HepG2 (cell line): ENCODE results near the gene MAJIN. TPM values are rescaled to one million over a fixed set of nuclear protein-coding genes. Genes with fewer than 3 reads are reported as not detected.

Source experiments
- CBFB ChIP-seq: sonication (generic); formaldehyde crosslinking; IDR thresholded peaks from 2 replicates; pipeline ENCODE4 v1.4.0; 2020; ENCODE audit warnings: missing genetic modification reagents
- ETV5 ChIP-seq: IDR thresholded peaks from 2 replicates; pipeline ENCODE4 v1.6.1; 2018; ENCODE audit warnings: missing biosample characterization, missing genetic modification reagents, inconsistent platforms, borderline replicate concordance
- FIP1L1 ChIP-seq: fragments of 200-400 bp; formaldehyde crosslinking; IDR thresholded peaks from 2 replicates; pipeline ENCODE4 v1.6.1; 2018; ENCODE audit warnings: low read depth, mild to moderate bottlenecking, low read length, moderate library complexity, borderline replicate concordance; ENCODE audit not compliant: insufficient read depth
- FOXM1 ChIP-seq: sonication (generic); formaldehyde crosslinking; IDR thresholded peaks from 2 replicates; pipeline ENCODE4 v1.5.0; 2020; ENCODE audit warnings: missing genetic modification reagents
- IRF2 ChIP-seq: IDR thresholded peaks from 2 replicates; pipeline ENCODE4 v1.6.1; 2018; ENCODE audit warnings: missing genetic modification reagents, missing compliant biosample characterization
- MEIS2 ChIP-seq: sonication (generic); formaldehyde crosslinking; IDR thresholded peaks from 2 replicates; pipeline ENCODE4 v1.9.0; 2021; ENCODE audit warnings: mild to moderate bottlenecking, missing genetic modification reagents
- PAX8 ChIP-seq: sonication (generic); formaldehyde crosslinking; IDR thresholded peaks from 2 replicates; pipeline ENCODE4 v1.8.0; 2022; ENCODE audit warnings: mild to moderate bottlenecking, missing genetic modification reagents, borderline replicate concordance
- PTBP1 ChIP-seq: fragments of 200-400 bp; formaldehyde crosslinking; IDR thresholded peaks from 2 replicates; pipeline ENCODE4 v1.6.1; 2018; ENCODE audit warnings: low read length, low read depth; ENCODE audit not compliant: poor library complexity, severe bottlenecking
- SNRNP70 ChIP-seq: fragments of 200-400 bp; formaldehyde crosslinking; IDR thresholded peaks from 2 replicates; pipeline ENCODE4 v1.6.1; 2017; ENCODE audit warnings: mild to moderate bottlenecking, low read depth, low read length, moderate library complexity
- YEATS4 ChIP-seq: sonication (generic); formaldehyde crosslinking; IDR thresholded peaks from 2 replicates; pipeline ENCODE4 v1.4.0; 2020; ENCODE audit warnings: missing genetic modification reagents, borderline replicate concordance
- ZFP36L2 ChIP-seq: sonication (generic); formaldehyde crosslinking; IDR thresholded peaks from 2 replicates; pipeline ENCODE4 v1.4.0; 2020; ENCODE audit warnings: missing genetic modification reagents
- ZMYM3 ChIP-seq: sonication (generic); formaldehyde crosslinking; IDR thresholded peaks from 2 replicates; pipeline ENCODE4 v1.5.1; 2020; ENCODE audit warnings: mild to moderate bottlenecking, missing genetic modification reagents
- ZNF33A ChIP-seq: sonication (generic); formaldehyde crosslinking; IDR thresholded peaks from 2 replicates; pipeline ENCODE4 v1.5.1; 2020; ENCODE audit warnings: missing genetic modification reagents, mild to moderate bottlenecking, moderate library complexity, borderline replicate concordance
- ZNF354B ChIP-seq: sonication (generic); formaldehyde crosslinking; IDR thresholded peaks from 2 replicates; pipeline ENCODE4 v1.8.0; 2022; ENCODE audit warnings: mild to moderate bottlenecking, missing genetic modification reagents
- ZNF558 ChIP-seq: sonication (generic); formaldehyde crosslinking; IDR thresholded peaks from 2 replicates; pipeline ENCODE4 v1.9.0; 2022; ENCODE audit warnings: mild to moderate bottlenecking, missing genetic modification reagents, borderline replicate concordance
- polyA plus RNA-seq, 8 experiments: library from polyadenylated mRNA; depleted of rRNA in 3 of 8; stranded (reverse) in 7 of 8; unstranded in 1 of 8; fragments of >200 nt; fragmentation: Illumina TruSeq in 4 of 8; extraction: Trizol in 4 of 8; gene quantifications; 2 replicates each; pipeline versions ENCODE4 v1.2.1 to v1.2.3, GENCODE V29; 2011 to 2016; ENCODE audit warnings: low read depth in 4 of 8, missing spikeins in 1 of 8, mixed read lengths in 1 of 8; ENCODE audit not compliant: insufficient read depth in 1 of 8
- total RNA-seq, 5 experiments: library from RNA; depleted of rRNA; stranded (reverse); fragments of >200 nt; fragmentation: Illumina TruSeq; extraction: Trizol; gene quantifications; 2 replicates each; pipeline ENCODE4 v1.2.3, GENCODE V29; 2016; ENCODE audit warnings: low read depth in 1 of 5
- TF ChIP-seq, protein P1 (sequence below): sonication (generic); formaldehyde crosslinking; IDR thresholded peaks from 2 replicates; pipeline ENCODE4 v1.4.0; 2020; ENCODE audit warnings: missing genetic modification reagents, borderline replicate concordance
- TF ChIP-seq, protein P2 (sequence below): sonication (generic); formaldehyde crosslinking; IDR thresholded peaks from 2 replicates; pipeline ENCODE4 v1.5.0; 2020; ENCODE audit warnings: missing genetic modification reagents
- TF ChIP-seq, protein P3 (sequence below): sonication (generic); formaldehyde crosslinking; IDR thresholded peaks from 2 replicates; pipeline ENCODE4 v1.4.0; 2020; ENCODE audit warnings: missing genetic modification reagents
- TF ChIP-seq, protein P4 (sequence below): sonication (generic); formaldehyde crosslinking; conservative IDR thresholded peaks from 2 replicates; pipeline ENCODE4 v1.4.0; 2020; ENCODE audit warnings: missing genetic modification reagents

Gene MAJIN
- total and polyA plus RNA-seq, 2 of the 13 experiments (the other 11 are each of a cell fraction or from before 2014, with no cell fraction given): not detected

DNA sequence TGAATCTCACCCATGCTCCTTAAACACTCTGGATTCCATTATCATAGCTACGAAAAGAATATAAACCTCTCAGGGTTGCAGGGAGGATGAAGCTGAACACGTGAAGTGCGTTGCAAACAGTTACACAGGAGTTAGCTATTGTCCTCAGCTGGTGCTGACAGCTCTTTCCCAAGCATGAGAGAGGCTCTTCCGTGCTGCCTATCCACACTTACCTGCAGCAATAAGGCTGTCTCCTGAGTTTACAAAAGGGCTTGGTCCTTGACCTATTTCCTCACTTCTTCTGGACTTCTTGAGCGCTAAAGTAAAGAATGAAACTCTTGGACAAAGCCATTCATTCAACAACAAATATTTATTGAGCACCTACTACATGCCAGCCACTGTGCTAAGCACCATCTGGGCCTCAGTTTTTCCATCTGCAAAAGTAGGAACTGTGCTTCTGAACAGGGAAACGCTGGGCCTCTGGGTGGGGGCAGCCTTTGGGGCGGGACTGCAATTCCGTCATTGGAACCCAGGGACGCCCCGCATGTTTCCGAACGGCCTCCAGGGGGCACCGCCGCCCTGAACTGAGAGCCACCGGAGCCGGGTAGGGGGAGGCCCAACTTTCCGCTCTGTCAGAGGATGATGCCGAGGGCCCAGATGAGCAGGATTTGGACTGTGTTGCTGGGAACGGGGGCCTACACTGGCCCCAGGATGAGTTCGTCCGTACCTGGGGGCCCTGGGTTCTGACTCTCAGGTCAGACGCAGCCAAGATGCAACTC lies 41.4 kb upstream of the MAJIN start (continued):
- TF ChIP-seq PTBP1: no peak
- TF ChIP-seq PAX8 (CRISPR knock-in tag): 0 out of 2 replicates have a peak, but pooled peaks have one; percentile 44
- TF ChIP-seq ETV5 (CRISPR knock-in tag): no peak
- TF ChIP-seq MEIS2 (CRISPR knock-in tag): no peak
- TF ChIP-seq, protein P1, sequence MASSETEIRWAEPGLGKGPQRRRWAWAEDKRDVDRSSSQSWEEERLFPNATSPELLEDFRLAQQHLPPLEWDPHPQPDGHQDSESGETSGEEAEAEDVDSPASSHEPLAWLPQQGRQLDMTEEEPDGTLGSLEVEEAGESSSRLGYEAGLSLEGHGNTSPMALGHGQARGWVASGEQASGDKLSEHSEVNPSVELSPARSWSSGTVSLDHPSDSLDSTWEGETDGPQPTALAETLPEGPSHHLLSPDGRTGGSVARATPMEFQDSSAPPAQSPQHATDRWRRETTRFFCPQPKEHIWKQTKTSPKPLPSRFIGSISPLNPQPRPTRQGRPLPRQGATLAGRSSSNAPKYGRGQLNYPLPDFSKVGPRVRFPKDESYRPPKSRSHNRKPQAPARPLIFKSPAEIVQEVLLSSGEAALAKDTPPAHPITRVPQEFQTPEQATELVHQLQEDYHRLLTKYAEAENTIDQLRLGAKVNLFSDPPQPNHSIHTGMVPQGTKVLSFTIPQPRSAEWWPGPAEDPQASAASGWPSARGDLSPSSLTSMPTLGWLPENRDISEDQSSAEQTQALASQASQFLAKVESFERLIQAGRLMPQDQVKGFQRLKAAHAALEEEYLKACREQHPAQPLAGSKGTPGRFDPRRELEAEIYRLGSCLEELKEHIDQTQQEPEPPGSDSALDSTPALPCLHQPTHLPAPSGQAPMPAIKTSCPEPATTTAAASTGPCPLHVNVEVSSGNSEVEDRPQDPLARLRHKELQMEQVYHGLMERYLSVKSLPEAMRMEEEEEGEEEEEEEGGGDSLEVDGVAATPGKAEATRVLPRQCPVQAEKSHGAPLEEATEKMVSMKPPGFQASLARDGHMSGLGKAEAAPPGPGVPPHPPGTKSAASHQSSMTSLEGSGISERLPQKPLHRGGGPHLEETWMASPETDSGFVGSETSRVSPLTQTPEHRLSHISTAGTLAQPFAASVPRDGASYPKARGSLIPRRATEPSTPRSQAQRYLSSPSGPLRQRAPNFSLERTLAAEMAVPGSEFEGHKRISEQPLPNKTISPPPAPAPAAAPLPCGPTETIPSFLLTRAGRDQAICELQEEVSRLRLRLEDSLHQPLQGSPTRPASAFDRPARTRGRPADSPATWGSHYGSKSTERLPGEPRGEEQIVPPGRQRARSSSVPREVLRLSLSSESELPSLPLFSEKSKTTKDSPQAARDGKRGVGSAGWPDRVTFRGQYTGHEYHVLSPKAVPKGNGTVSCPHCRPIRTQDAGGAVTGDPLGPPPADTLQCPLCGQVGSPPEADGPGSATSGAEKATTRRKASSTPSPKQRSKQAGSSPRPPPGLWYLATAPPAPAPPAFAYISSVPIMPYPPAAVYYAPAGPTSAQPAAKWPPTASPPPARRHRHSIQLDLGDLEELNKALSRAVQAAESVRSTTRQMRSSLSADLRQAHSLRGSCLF (CRISPR knock-in tag): no peak
- no peak for TF ChIP-seq ZNF558 (CRISPR knock-in tag)
- TF ChIP-seq FIP1L1: no peak
- TF ChIP-seq, protein P2, sequence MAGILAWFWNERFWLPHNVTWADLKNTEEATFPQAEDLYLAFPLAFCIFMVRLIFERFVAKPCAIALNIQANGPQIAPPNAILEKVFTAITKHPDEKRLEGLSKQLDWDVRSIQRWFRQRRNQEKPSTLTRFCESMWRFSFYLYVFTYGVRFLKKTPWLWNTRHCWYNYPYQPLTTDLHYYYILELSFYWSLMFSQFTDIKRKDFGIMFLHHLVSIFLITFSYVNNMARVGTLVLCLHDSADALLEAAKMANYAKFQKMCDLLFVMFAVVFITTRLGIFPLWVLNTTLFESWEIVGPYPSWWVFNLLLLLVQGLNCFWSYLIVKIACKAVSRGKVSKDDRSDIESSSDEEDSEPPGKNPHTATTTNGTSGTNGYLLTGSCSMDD: no peak
- TF ChIP-seq IRF2: no peak
- TF ChIP-seq ZNF33A (CRISPR knock-in tag): no peak
- TF ChIP-seq ZFP36L2 (CRISPR knock-in tag): no peak
- TF ChIP-seq FOXM1 (CRISPR knock-in tag): no peak
- TF ChIP-seq YEATS4 (CRISPR knock-in tag): no peak
- no peak for TF ChIP-seq SNRNP70
- TF ChIP-seq CBFB (CRISPR knock-in tag): no peak
- TF ChIP-seq ZNF354B (CRISPR knock-in tag): no peak
- TF ChIP-seq, protein P3, sequence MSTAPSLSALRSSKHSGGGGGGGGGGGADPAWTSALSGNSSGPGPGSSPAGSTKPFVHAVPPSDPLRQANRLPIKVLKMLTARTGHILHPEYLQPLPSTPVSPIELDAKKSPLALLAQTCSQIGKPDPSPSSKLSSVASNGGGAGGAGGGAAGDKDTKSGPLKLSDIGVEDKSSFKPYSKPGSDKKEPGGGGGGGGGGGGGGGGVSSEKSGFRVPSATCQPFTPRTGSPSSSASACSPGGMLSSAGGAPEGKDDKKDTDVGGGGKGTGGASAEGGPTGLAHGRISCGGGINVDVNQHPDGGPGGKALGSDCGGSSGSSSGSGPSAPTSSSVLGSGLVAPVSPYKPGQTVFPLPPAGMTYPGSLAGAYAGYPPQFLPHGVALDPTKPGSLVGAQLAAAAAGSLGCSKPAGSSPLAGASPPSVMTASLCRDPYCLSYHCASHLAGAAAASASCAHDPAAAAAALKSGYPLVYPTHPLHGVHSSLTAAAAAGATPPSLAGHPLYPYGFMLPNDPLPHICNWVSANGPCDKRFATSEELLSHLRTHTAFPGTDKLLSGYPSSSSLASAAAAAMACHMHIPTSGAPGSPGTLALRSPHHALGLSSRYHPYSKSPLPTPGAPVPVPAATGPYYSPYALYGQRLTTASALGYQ: no peak
- TF ChIP-seq ZMYM3 (CRISPR knock-in tag): peak; percentile 85
- TF ChIP-seq, protein P4, sequence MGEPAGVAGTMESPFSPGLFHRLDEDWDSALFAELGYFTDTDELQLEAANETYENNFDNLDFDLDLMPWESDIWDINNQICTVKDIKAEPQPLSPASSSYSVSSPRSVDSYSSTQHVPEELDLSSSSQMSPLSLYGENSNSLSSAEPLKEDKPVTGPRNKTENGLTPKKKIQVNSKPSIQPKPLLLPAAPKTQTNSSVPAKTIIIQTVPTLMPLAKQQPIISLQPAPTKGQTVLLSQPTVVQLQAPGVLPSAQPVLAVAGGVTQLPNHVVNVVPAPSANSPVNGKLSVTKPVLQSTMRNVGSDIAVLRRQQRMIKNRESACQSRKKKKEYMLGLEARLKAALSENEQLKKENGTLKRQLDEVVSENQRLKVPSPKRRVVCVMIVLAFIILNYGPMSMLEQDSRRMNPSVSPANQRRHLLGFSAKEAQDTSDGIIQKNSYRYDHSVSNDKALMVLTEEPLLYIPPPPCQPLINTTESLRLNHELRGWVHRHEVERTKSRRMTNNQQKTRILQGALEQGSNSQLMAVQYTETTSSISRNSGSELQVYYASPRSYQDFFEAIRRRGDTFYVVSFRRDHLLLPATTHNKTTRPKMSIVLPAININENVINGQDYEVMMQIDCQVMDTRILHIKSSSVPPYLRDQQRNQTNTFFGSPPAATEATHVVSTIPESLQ: no peak
